ENCODE data around the gene MSTN. TPM values are rescaled to one million over a fixed set of nuclear protein-coding genes. Genes with fewer than 3 reads are reported as not detected.
A peak's percentile ranks its signal among the peaks of the same experiment; 100 is the strongest.
"Not testable (repeated sequence)": the region's sequence is repeated elsewhere in the genome, so short reads cannot be mapped to it uniquely, and the experiment has no call there.

The MSTN gene
- total RNA-seq, 1 donor from 2014 or later: 0.45 TPM

GRCh38 chr2:190023860-190024259, 38.7 kb downstream of the MSTN start:
- peak; percentile 78 for TF ChIP-seq CTCF (IDR thresholded peaks at IDR 0.05)
- DNase-seq (ENCODE audit: low spot score): no peak
- H3K27ac Mint-ChIP-seq (ENCODE audit: unreplicated experiment): no peak overlapping the region

GRCh38 chr2:190020720-190021119, 41.8 kb downstream of the MSTN start:
- DNase-seq (ENCODE audit: low spot score): no peak
- Mint-ChIP-seq H3K36me3 (ENCODE audit: low read depth) (peaks cover 17% of the 10 kb centered on the region), H3K27ac (ENCODE audit: unreplicated experiment) (no peak overlapping the region), H3K4me3 (ENCODE audit: unreplicated experiment) (no peak overlapping the region), H3K27me3 (ENCODE audit: low read depth) (no peaks in the 10 kb centered on the region), H3K9me3 (ENCODE audit: low read depth) (peaks cover 37% of the 10 kb centered on the region), H3K4me1 (ENCODE audit: low read depth) (no peaks in the 10 kb centered on the region)
- no peak for TF ChIP-seq CTCF (IDR thresholded peaks at IDR 0.05)

More at GRCh38 chr2:190023860-190024259, 38.7 kb downstream of the MSTN start:
- Mint-ChIP-seq H3K9me3 (ENCODE audit: low read depth) (peaks cover 5% of the 10 kb centered on the region), H3K27me3 (ENCODE audit: low read depth) (no peaks in the 10 kb centered on the region), H3K4me3 (ENCODE audit: unreplicated experiment) (no peak overlapping the region), H3K36me3 (ENCODE audit: low read depth) (no peaks in the 10 kb centered on the region), H3K4me1 (ENCODE audit: low read depth) (no peaks in the 10 kb centered on the region)

GRCh38 chr2:190017837-190018236, 44.7 kb downstream of the MSTN start:
- H3K27ac Mint-ChIP-seq (ENCODE audit: unreplicated experiment): no peak overlapping the region
- no peaks in the 10 kb centered on the region for H3K27me3 Mint-ChIP-seq (ENCODE audit: low read depth)
- H3K4me1 Mint-ChIP-seq (ENCODE audit: low read depth): no peaks in the 10 kb centered on the region
- TF ChIP-seq CTCF (IDR thresholded peaks at IDR 0.05): no peak
- H3K36me3 Mint-ChIP-seq (ENCODE audit: low read depth): peaks cover 17% of the 10 kb centered on the region
- peaks cover 48% of the 10 kb centered on the region for H3K9me3 Mint-ChIP-seq (ENCODE audit: low read depth)
- DNase-seq (ENCODE audit: low spot score): no peak
- no peak overlapping the region for H3K4me3 Mint-ChIP-seq (ENCODE audit: unreplicated experiment)

- H3K4me3 Mint-ChIP-seq (ENCODE audit: unreplicated experiment); H3K27me3 Mint-ChIP-seq (ENCODE audit: low read depth); H3K4me1 Mint-ChIP-seq (ENCODE audit: low read depth); DNase-seq (ENCODE audit: low spot score); H3K27ac Mint-ChIP-seq (ENCODE audit: unreplicated experiment): not testable (repeated sequence)
- peaks cover 62% of the 10 kb centered on the region for H3K9me3 Mint-ChIP-seq (ENCODE audit: low read depth)
- peaks cover 17% of the 10 kb centered on the region for H3K36me3 Mint-ChIP-seq (ENCODE audit: low read depth)
These were observed 46.6 kb downstream of the MSTN start for GRCh38 chr2:190015969-190016368.
